ENCODE data around the gene G6PD. TPM values are rescaled to one million over a fixed set of nuclear protein-coding genes. Genes with fewer than 3 reads are reported as not detected.

G6PD gene
- total and polyA plus RNA-seq, 8 donors, result 34.8 to 109 (median 42.0) TPM

DNA sequence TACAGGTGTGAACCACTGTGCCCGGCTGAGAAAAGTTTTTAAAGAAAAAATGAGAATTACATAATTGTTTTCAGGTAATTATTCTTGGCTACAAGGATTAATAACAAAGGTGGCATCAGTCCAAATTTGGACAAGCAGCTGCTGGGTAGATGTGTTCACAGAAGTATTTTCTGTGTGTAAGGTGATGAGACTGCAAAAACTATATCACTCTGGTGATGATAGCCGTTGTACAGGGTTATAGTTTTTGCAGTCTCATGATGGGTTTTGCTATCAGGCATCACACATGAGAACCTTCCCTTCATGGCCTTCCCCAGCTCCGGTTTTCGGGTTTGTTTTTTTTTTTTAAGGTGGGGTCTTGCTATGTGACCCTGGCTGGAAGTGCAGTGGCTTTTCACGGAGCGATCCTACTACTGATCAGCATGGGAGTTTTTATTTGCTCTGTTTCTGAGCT, 51.1 kb downstream of the G6PD start:
- Histone ChIP-seq H3K36me3 (no peaks in the 10 kb centered on the region), H3K27me3 (no peaks in the 10 kb centered on the region), H3K27ac (no peak overlapping the region), H3K9me3 (no peaks in the 10 kb centered on the region), H3K4me1 (peaks cover 0 to 6% of the 10 kb centered on the region in 2 donors), H3K4me3 (no peak overlapping the region)
- TF ChIP-seq, protein P1, sequence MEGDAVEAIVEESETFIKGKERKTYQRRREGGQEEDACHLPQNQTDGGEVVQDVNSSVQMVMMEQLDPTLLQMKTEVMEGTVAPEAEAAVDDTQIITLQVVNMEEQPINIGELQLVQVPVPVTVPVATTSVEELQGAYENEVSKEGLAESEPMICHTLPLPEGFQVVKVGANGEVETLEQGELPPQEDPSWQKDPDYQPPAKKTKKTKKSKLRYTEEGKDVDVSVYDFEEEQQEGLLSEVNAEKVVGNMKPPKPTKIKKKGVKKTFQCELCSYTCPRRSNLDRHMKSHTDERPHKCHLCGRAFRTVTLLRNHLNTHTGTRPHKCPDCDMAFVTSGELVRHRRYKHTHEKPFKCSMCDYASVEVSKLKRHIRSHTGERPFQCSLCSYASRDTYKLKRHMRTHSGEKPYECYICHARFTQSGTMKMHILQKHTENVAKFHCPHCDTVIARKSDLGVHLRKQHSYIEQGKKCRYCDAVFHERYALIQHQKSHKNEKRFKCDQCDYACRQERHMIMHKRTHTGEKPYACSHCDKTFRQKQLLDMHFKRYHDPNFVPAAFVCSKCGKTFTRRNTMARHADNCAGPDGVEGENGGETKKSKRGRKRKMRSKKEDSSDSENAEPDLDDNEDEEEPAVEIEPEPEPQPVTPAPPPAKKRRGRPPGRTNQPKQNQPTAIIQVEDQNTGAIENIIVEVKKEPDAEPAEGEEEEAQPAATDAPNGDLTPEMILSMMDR (IDR thresholded peaks at IDR 0.05), result no peak
- intact Hi-C loops (cut with DNase I), result no loop called here
- DNase-seq, result no peak
- ATAC-seq, result no peak

GRCh38 chrX:154494715-154495114, 51.9 kb downstream of the G6PD start:
- no peaks in the 10 kb centered on the region for H3K36me3 ChIP-seq
- TF ChIP-seq, protein P1 (IDR thresholded peaks at IDR 0.05), result no peak
- H3K27ac ChIP-seq, result no peak overlapping the region
- no peak overlapping the region for H3K4me3 ChIP-seq
- DNase-seq (no peak), ATAC-seq (no peak)
- peaks cover 0 to 6% of the 10 kb centered on the region in 2 donors for H3K4me1 ChIP-seq
- no peaks in the 10 kb centered on the region for H3K9me3 ChIP-seq
- H3K27me3 ChIP-seq, result no peaks in the 10 kb centered on the region
- intact Hi-C loops (cut with DNase I), result no loop called here

GRCh38 chrX:154490414-154491083, 56.1 kb downstream of the G6PD start, which contains the start of gene SLC10A3:
TSS of gene SLC10A3 (minus strand) at chrX:154490629. CDS start at chrX:154488940, 1,689 bp downstream.
- intact Hi-C loops (cut with DNase I), result no loop called here
- Histone ChIP-seq H3K4me3 (peak within 1 kb of the TSS; percentile 40 to 54), H3K9me3 (no peaks in the 10 kb centered on the region), H3K36me3 (peaks cover 0 to 9% of the 10 kb centered on the region in 2 donors), H3K4me1 (peaks cover under 1 to 30% of the 10 kb centered on the region in 2 donors), H3K27me3 (no peaks in the 10 kb centered on the region), H3K27ac (peak within 1 kb of the TSS; percentile 89 to 96)
- DNase-seq (peak; percentile 81 to 97 (median 95)), ATAC-seq (peak; percentile 87)
- TF ChIP-seq, protein P1 (IDR thresholded peaks at IDR 0.05), result no peak

- H3K36me3 ChIP-seq, result peaks cover 0 to 9% of the 10 kb centered on the region in 2 donors
- H3K4me1 ChIP-seq, result peaks cover 6 to 36% of the 10 kb centered on the region in 2 donors
- no peaks in the 10 kb centered on the region for H3K27me3 ChIP-seq
- peak overlapping the region; percentile 40 to 54 for H3K4me3 ChIP-seq
- peak overlapping the region; percentile 85 to 96 for H3K27ac ChIP-seq
- H3K9me3 ChIP-seq, result no peaks in the 10 kb centered on the region
- peak in 2 of 4 donors; percentile 16 to 33 for DNase-seq
- intact Hi-C loops (cut with DNase I), result no loop called here
- ATAC-seq, result peak; percentile 1
- TF ChIP-seq, protein P1 (IDR thresholded peaks at IDR 0.05), result no peak
These were observed 56.6 kb downstream of the G6PD start for GRCh38 chrX:154490021-154490413.

DNA sequence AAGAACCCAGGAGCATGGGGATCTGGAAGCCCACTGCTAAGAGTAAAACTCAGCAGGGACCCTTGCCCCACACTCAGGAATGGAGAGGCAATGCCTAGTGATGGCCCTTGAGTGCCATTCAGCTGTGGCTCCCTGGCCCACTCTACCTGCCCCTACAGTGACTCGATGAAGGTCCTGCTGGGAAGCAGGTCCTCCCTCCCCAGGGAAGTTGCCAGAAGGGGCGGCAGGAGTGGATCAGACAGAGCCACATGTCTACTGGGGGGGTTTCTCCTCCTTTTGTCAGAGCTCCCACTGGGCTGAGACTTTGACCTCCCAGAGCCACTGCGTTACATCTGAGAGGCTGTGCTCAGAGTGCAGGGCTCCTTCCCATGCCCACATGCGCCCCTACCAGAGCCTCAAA, 57.5 kb downstream of the G6PD start:
- ATAC-seq (no peak), DNase-seq (no peak)
- no peaks in the 10 kb centered on the region for H3K27me3 ChIP-seq
- no peak overlapping the region for H3K27ac ChIP-seq
- H3K4me3 ChIP-seq, result peak overlapping the region in 1 of 2 donors; percentile 54
- peaks cover 6 to 44% of the 10 kb centered on the region in 2 donors for H3K4me1 ChIP-seq
- TF ChIP-seq, protein P1 (IDR thresholded peaks at IDR 0.05), result no peak
- intact Hi-C loops (cut with DNase I), result no loop called here
- H3K36me3 ChIP-seq, result peaks cover 0 to 9% of the 10 kb centered on the region in 2 donors
- H3K9me3 ChIP-seq, result no peaks in the 10 kb centered on the region

Data from left lung (tissue), 10 donors.